A549 (cell line): ENCODE data around the gene KIAA0513.

Experiments
- CEBPB ChIP-seq, 2 experiments: fragments of >200 bp in 1 of 2; sonication (Bioruptor Twin) in 1 of 2; formaldehyde crosslinking in 1 of 2; IDR thresholded peaks; 2 replicates each; pipeline ENCODE4 v1.6.1; 2012 to 2016
- ESRRA ChIP-seq: fragments of 150-350 bp; IDR thresholded peaks from 2 replicates; pipeline ENCODE4 v1.6.1; 2014; ENCODE audit warnings: mild to moderate bottlenecking, low read length, borderline replicate concordance
- HOXB13 ChIP-seq: fragments of 250-450 bp; sonication (Bioruptor Pico); IDR thresholded peaks from 2 replicates; pipeline ENCODE4 v1.5.0; 2020; ENCODE audit warnings: low read depth, mild to moderate bottlenecking, moderate library complexity
- KDM1A ChIP-seq: fragments of 200-600 bp; sonication (generic); IDR thresholded peaks from 2 replicates; pipeline ENCODE4 v1.6.1; 2016; ENCODE audit warnings: low read depth, mild to moderate bottlenecking
- NFE2L2 ChIP-seq: fragments of 150-350 bp; conservative IDR thresholded peaks from 2 replicates; pipeline ENCODE4 v1.6.1; 2014; ENCODE audit warnings: low read length
- NPAS2 ChIP-seq: fragments of 250-450 bp; sonication (Bioruptor Pico); IDR thresholded peaks from 2 replicates; pipeline ENCODE4 v1.8.0; 2022; ENCODE audit warnings: mild to moderate bottlenecking, moderate library complexity, borderline replicate concordance
- POLR2A ChIP-seq: IDR thresholded peaks from 2 replicates; pipeline ENCODE4 v1.6.1; 2012; ENCODE audit warnings: mild to moderate bottlenecking, low read length
- POLR2AphosphoS2 ChIP-seq: conservative IDR thresholded peaks from 2 replicates; pipeline ENCODE4 v1.6.1; 2012; ENCODE audit warnings: low read length, improper control_type of control experiment, inconsistent platforms
- SMC3 ChIP-seq: fragments of >200 bp; sonication (Bioruptor Twin); formaldehyde crosslinking; IDR thresholded peaks from 3 replicates; pipeline ENCODE4 v1.6.1; 2018; ENCODE audit warnings: inconsistent platforms
- TF ChIP-seq, protein P1 (sequence below): fragments of 200-600 bp; sonication (generic); IDR thresholded peaks from 2 replicates; pipeline ENCODE4 v1.6.1; 2016; ENCODE audit warnings: antibody characterized with exemption, mild to moderate bottlenecking, moderate library complexity
- TF ChIP-seq, protein P2 (sequence below): fragments of >200 bp; sonication (Bioruptor Twin); formaldehyde crosslinking; IDR thresholded peaks from 3 replicates; pipeline ENCODE4 v1.5.1; 2016
- TF ChIP-seq, protein P3 (sequence below): IDR thresholded peaks from 2 replicates; pipeline ENCODE4 v1.6.1; 2012; ENCODE audit warnings: low read depth, borderline replicate concordance

DNA sequence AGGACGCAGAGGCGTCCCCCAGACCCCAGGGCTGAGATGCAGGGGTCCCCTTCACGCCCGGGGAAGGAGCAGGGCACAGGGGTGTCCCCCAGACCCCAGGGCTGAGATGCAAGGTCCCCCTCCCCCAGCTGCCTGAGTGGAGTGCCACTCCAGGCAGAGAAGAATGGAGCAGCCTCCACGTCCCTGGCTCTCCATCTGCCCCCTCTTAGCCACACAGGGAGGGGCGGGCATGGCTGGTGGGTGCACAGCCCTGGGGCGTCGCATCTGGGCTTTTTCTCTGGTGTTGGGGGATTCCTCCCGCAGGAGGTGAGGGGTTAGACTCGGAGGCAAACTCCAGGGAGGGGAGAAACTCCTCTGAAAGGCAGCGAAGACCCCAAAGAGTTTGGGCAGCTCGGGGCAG is 67.2 kb downstream of the KIAA0513 start:
- TF ChIP-seq, protein P1, sequence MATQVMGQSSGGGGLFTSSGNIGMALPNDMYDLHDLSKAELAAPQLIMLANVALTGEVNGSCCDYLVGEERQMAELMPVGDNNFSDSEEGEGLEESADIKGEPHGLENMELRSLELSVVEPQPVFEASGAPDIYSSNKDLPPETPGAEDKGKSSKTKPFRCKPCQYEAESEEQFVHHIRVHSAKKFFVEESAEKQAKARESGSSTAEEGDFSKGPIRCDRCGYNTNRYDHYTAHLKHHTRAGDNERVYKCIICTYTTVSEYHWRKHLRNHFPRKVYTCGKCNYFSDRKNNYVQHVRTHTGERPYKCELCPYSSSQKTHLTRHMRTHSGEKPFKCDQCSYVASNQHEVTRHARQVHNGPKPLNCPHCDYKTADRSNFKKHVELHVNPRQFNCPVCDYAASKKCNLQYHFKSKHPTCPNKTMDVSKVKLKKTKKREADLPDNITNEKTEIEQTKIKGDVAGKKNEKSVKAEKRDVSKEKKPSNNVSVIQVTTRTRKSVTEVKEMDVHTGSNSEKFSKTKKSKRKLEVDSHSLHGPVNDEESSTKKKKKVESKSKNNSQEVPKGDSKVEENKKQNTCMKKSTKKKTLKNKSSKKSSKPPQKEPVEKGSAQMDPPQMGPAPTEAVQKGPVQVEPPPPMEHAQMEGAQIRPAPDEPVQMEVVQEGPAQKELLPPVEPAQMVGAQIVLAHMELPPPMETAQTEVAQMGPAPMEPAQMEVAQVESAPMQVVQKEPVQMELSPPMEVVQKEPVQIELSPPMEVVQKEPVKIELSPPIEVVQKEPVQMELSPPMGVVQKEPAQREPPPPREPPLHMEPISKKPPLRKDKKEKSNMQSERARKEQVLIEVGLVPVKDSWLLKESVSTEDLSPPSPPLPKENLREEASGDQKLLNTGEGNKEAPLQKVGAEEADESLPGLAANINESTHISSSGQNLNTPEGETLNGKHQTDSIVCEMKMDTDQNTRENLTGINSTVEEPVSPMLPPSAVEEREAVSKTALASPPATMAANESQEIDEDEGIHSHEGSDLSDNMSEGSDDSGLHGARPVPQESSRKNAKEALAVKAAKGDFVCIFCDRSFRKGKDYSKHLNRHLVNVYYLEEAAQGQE: no peak
- TF ChIP-seq, protein P2, sequence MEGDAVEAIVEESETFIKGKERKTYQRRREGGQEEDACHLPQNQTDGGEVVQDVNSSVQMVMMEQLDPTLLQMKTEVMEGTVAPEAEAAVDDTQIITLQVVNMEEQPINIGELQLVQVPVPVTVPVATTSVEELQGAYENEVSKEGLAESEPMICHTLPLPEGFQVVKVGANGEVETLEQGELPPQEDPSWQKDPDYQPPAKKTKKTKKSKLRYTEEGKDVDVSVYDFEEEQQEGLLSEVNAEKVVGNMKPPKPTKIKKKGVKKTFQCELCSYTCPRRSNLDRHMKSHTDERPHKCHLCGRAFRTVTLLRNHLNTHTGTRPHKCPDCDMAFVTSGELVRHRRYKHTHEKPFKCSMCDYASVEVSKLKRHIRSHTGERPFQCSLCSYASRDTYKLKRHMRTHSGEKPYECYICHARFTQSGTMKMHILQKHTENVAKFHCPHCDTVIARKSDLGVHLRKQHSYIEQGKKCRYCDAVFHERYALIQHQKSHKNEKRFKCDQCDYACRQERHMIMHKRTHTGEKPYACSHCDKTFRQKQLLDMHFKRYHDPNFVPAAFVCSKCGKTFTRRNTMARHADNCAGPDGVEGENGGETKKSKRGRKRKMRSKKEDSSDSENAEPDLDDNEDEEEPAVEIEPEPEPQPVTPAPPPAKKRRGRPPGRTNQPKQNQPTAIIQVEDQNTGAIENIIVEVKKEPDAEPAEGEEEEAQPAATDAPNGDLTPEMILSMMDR: no peak
- TF ChIP-seq, protein P3, sequence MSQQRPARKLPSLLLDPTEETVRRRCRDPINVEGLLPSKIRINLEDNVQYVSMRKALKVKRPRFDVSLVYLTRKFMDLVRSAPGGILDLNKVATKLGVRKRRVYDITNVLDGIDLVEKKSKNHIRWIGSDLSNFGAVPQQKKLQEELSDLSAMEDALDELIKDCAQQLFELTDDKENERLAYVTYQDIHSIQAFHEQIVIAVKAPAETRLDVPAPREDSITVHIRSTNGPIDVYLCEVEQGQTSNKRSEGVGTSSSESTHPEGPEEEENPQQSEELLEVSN: no peak
- TF ChIP-seq NPAS2 (CRISPR knock-in tag) (no peak), POLR2A (no peak), NFE2L2 (no peak), HOXB13 (no peak), CEBPB (IDR thresholded peaks at IDR 0.05) (no peak), ESRRA (no peak), POLR2AphosphoS2 (no peak), SMC3 (no peak), KDM1A (no peak)
